ENCODE results near the gene RPL18.

RPL18 gene

DNA sequence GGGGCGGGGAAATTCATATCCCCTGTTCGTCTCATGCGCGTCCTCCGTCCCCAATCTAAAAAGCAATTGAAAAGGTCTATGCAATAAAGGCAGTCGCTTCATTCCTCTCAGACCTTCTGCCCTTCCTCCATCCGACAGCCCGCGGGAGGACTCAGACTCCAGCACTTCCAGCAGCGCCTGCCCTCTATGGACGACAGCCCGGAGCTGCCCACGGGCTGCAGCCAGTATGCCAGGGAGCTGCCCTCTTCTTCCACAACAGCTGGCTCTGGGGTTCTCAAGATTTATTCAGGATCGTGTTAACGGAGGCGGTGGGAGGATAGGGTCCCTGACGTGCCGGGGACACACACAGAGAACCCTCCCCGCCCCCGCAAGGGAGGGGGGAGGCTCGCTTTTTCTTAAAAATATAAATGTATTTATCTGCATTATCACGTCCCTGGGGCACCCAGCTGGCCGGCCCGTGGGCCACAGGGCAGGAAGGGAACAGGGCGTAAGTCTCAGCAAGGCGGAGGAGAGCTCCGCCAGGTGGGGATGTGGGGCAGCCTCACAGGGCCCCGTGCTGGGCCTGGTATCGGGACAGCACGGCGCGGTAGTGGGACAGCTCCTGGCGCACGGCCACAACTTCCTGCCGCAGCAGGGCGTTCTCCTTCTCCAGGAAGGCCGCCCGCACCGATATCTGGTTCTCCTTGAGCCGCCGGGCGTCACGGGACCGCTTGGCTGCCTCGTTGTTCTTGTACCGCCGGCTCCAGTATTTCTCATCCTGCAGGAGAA, 11.5 kb upstream of the RPL18 start:
- no peak overlapping the region for H3K4me3 ChIP-seq (ENCODE audit: low read depth in 1 of 2, low read length in 2 of 2)
- DNase-seq: peak; percentile 8
- H3K9ac ChIP-seq (ENCODE audit: low read depth, low read length): no peak overlapping the region
- ATAC-seq (ENCODE audit: insufficient read depth, low read depth): no peak
- TF ChIP-seq, protein P1, sequence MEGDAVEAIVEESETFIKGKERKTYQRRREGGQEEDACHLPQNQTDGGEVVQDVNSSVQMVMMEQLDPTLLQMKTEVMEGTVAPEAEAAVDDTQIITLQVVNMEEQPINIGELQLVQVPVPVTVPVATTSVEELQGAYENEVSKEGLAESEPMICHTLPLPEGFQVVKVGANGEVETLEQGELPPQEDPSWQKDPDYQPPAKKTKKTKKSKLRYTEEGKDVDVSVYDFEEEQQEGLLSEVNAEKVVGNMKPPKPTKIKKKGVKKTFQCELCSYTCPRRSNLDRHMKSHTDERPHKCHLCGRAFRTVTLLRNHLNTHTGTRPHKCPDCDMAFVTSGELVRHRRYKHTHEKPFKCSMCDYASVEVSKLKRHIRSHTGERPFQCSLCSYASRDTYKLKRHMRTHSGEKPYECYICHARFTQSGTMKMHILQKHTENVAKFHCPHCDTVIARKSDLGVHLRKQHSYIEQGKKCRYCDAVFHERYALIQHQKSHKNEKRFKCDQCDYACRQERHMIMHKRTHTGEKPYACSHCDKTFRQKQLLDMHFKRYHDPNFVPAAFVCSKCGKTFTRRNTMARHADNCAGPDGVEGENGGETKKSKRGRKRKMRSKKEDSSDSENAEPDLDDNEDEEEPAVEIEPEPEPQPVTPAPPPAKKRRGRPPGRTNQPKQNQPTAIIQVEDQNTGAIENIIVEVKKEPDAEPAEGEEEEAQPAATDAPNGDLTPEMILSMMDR (IDR thresholded peaks at IDR 0.05; ENCODE audit: borderline replicate concordance, extremely low read depth, low read length, poor library complexity, severe bottlenecking): no peak
- TF ChIP-seq EZH2 (IDR thresholded peaks at IDR 0.05; ENCODE audit: borderline replicate concordance, low read depth, low read length, severe bottlenecking): no peak
- no peaks in the 10 kb centered on the region for H3K27me3 ChIP-seq (ENCODE audit: insufficient read depth, low read length, poor library complexity)
- H3K36me3 ChIP-seq (ENCODE audit: insufficient read depth, low read length): peaks cover 68% of the 10 kb centered on the region
- no peak overlapping the region for H3K27ac ChIP-seq (ENCODE audit: low read length)
- peaks cover 31% of the 10 kb centered on the region for H3K4me1 ChIP-seq (ENCODE audit: insufficient read depth, low read length)
- H3K9me3 ChIP-seq (ENCODE audit: insufficient read depth, low read length, severe bottlenecking): no peaks in the 10 kb centered on the region
- H3K79me2 ChIP-seq (ENCODE audit: insufficient read depth, low read length): peaks cover 15% of the 10 kb centered on the region
- no peak overlapping the region for H2AFZ ChIP-seq (ENCODE audit: low read depth, low read length)
- H4K20me1 ChIP-seq (ENCODE audit: insufficient read depth, low read length): peaks cover 8% of the 10 kb centered on the region
- H3K4me2 ChIP-seq (ENCODE audit: insufficient read depth, low read length): no peak overlapping the region

DNA sequence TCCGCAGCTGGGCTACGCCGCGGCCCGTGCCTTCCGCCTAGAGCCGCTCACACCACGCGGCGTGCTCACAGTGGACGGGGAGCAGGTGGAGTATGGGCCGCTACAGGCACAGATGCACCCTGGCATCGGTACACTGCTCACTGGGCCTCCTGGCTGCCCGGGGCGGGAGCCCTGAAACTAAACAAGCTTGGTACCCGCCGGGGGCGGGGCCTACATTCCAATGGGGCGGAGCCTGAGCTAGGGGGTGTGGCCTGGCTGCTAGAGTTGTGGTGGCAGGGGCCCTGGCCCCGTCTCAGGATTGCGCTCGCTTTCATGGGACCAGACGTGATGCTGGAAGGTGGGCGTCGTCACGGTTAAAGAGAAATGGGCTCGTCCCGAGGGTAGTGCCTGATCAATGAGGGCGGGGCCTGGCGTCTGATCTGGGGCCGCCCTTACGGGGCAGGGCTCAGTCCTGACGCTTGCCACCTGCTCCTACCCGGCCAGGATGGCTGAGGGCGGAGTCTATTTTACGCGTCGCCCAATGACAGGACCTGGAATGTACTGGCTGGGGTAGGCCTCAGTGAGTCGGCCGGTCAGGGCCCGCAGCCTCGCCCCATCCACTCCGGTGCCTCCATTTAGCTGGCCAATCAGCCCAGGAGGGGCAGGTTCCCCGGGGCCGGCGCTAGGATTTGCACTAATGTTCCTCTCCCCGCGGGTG, 10.8 kb upstream of the RPL18 start:
- Histone ChIP-seq H3K27me3 (ENCODE audit: insufficient read depth, low read length, poor library complexity) (no peaks in the 10 kb centered on the region), H3K9ac (ENCODE audit: low read depth, low read length) (no peak overlapping the region), H3K36me3 (ENCODE audit: insufficient read depth, low read length) (peaks cover 73% of the 10 kb centered on the region), H4K20me1 (ENCODE audit: insufficient read depth, low read length) (peaks cover 11% of the 10 kb centered on the region), H3K79me2 (ENCODE audit: insufficient read depth, low read length) (peaks cover 17% of the 10 kb centered on the region), H3K9me3 (ENCODE audit: insufficient read depth, low read length, severe bottlenecking) (no peaks in the 10 kb centered on the region), H3K4me3 (ENCODE audit: low read depth in 1 of 2, low read length in 2 of 2) (no peak overlapping the region), H3K4me2 (ENCODE audit: insufficient read depth, low read length) (no peak overlapping the region), H3K27ac (ENCODE audit: low read length) (no peak overlapping the region), H3K4me1 (ENCODE audit: insufficient read depth, low read length) (peaks cover 32% of the 10 kb centered on the region), H2AFZ (ENCODE audit: low read depth, low read length) (no peak overlapping the region)
- peak; percentile 56 for DNase-seq
- no peak for ATAC-seq (ENCODE audit: insufficient read depth, low read depth)
- TF ChIP-seq, protein P1 (IDR thresholded peaks at IDR 0.05; ENCODE audit: borderline replicate concordance, extremely low read depth, low read length, poor library complexity, severe bottlenecking): no peak
- TF ChIP-seq EZH2 (IDR thresholded peaks at IDR 0.05; ENCODE audit: borderline replicate concordance, low read depth, low read length, severe bottlenecking): no peak

DNA sequence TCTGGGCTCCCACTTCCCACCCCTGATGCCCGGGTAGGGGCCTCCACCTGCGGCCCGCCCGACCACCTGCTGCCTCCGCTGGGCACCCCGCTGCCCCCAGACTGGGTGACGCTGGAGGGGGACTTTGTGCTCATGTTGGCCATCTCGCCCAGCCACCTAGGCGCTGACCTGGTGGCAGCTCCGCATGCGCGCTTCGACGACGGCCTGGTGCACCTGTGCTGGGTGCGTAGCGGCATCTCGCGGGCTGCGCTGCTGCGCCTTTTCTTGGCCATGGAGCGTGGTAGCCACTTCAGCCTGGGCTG, 10.3 kb upstream of the RPL18 start:
- peak; percentile 8 for DNase-seq
- Histone ChIP-seq H3K9ac (ENCODE audit: low read depth, low read length) (no peak overlapping the region), H3K36me3 (ENCODE audit: insufficient read depth, low read length) (peaks cover 73% of the 10 kb centered on the region), H2AFZ (ENCODE audit: low read depth, low read length) (no peak overlapping the region), H3K4me3 (ENCODE audit: low read depth in 1 of 2, low read length in 2 of 2) (no peak overlapping the region), H4K20me1 (ENCODE audit: insufficient read depth, low read length) (peaks cover 11% of the 10 kb centered on the region), H3K4me1 (ENCODE audit: insufficient read depth, low read length) (peaks cover 33% of the 10 kb centered on the region), H3K27ac (ENCODE audit: low read length) (no peak overlapping the region), H3K9me3 (ENCODE audit: insufficient read depth, low read length, severe bottlenecking) (no peaks in the 10 kb centered on the region), H3K27me3 (ENCODE audit: insufficient read depth, low read length, poor library complexity) (no peaks in the 10 kb centered on the region), H3K79me2 (ENCODE audit: insufficient read depth, low read length) (peaks cover 22% of the 10 kb centered on the region), H3K4me2 (ENCODE audit: insufficient read depth, low read length) (no peak overlapping the region)
- ATAC-seq (ENCODE audit: insufficient read depth, low read depth): no peak
- no peak for TF ChIP-seq EZH2 (IDR thresholded peaks at IDR 0.05; ENCODE audit: borderline replicate concordance, low read depth, low read length, severe bottlenecking)
- TF ChIP-seq, protein P1 (IDR thresholded peaks at IDR 0.05; ENCODE audit: borderline replicate concordance, extremely low read depth, low read length, poor library complexity, severe bottlenecking): no peak

Data from DND-41 (cell line).